ENCODE data around the gene AGAP2. TPM values are rescaled to one million over a fixed set of nuclear protein-coding genes. Genes with fewer than 3 reads are reported as not detected.

The AGAP2 gene
- total and polyA plus RNA-seq, 9 of the 15 experiments (the other 6 are each of a cell fraction or from before 2014, with no cell fraction given) = 0.04 to 0.77 (median 0.28) TPM; not detected in 1

- TF ChIP-seq RAD51 (IDR thresholded peaks at IDR 0.05; ENCODE audit: borderline replicate concordance, low read depth) (peak; percentile 100), ZNF124 (CRISPR knock-in tag; IDR thresholded peaks at IDR 0.05) (no peak), PURB (CRISPR knock-in tag; IDR thresholded peaks at IDR 0.05; ENCODE audit: low read depth) (no peak), TEAD1 (CRISPR knock-in tag; IDR thresholded peaks at IDR 0.05) (peak in 1 of 2 experiments; percentile 75; a peak in 1 of 4 replicates), NR2C1 (IDR thresholded peaks at IDR 0.05) (peak; percentile 73), NR2C1 (tag; IDR thresholded peaks at IDR 0.05) (no peak), PHF21A (IDR thresholded peaks at IDR 0.05; ENCODE audit: borderline replicate concordance, low read depth) (peak; percentile 87; the same call in 1 of the 2 replicates), NCOA4 (IDR thresholded peaks at IDR 0.05; ENCODE audit: partially characterized antibody) (peak; percentile 40), ETV5 (CRISPR knock-in tag; IDR thresholded peaks at IDR 0.05; ENCODE audit: low read depth) (peak; percentile 55), RHOXF2B (CRISPR knock-in tag; conservative IDR thresholded peaks at IDR 0.05) (no peak; the same call in 1 of the 2 replicates), HDAC2 (IDR thresholded peaks at IDR 0.05) (peak; percentile 88), HCFC1 (IDR thresholded peaks at IDR 0.05; ENCODE audit: low read depth, low read length) (peak; percentile 43; the same call in 1 of the 2 replicates), ZNF586 (CRISPR knock-in tag; conservative IDR thresholded peaks at IDR 0.05) (peak; percentile 30; the same call in 1 of the 2 replicates), NFIC (IDR thresholded peaks at IDR 0.05) (peak; percentile 29; the same call in 1 of the 2 replicates), TAF1 (IDR thresholded peaks at IDR 0.05; ENCODE audit: control insufficient read depth, extremely low read depth, insufficient read depth, low read length, severe bottlenecking) (peak; percentile 66), FOXP4 (CRISPR knock-in tag; IDR thresholded peaks at IDR 0.05; ENCODE audit: borderline replicate concordance) (no peak), JUNB (CRISPR knock-in tag; conservative IDR thresholded peaks at IDR 0.05) (0 out of 2 replicates have a peak, but pooled peaks have one; percentile 5), HNRNPK (IDR thresholded peaks at IDR 0.05; ENCODE audit: low read depth, low read length, poor library complexity, severe bottlenecking) (no peak), SOX6 (IDR thresholded peaks at IDR 0.05) (peak; percentile 77), CBFA2T2 (conservative IDR thresholded peaks at IDR 0.05) (peak; percentile 99), MITF (IDR thresholded peaks at IDR 0.05) (peak; percentile 97), BHLHE40 (IDR thresholded peaks at IDR 0.05; ENCODE audit: low read length) (peak; percentile 100), RBM22 (IDR thresholded peaks at IDR 0.05; ENCODE audit: low read depth, low read length, poor library complexity, severe bottlenecking) (peak; percentile 55), RB1 (IDR thresholded peaks at IDR 0.05; ENCODE audit: low read depth) (peak; percentile 92), JUN (IDR thresholded peaks at IDR 0.05; ENCODE audit: borderline replicate concordance, low read depth, low read length) (peak; percentile 88), JUN (CRISPR knock-in tag; IDR thresholded peaks at IDR 0.05; ENCODE audit: borderline replicate concordance) (peak; percentile 82; the same call in 1 of the 2 replicates), SETDB1 (IDR thresholded peaks at IDR 0.05; ENCODE audit: low read length) (peak; percentile 68), PML (IDR thresholded peaks at IDR 0.05; ENCODE audit: low read length) (peak; percentile 71; the same call in 1 of the 2 replicates)
These were observed 13.5 kb upstream of the AGAP2 start, which contains the start of gene CDK4 (continued) for GRCh38 chr12:57751788-57752667.
